Progenitor cell of endocrine pancreas (in vitro differentiated cells): ENCODE results near the gene IPMK. TPM values are rescaled to one million over a fixed set of nuclear protein-coding genes. Genes with fewer than 3 reads are reported as not detected.
"Not testable (repeated sequence)": the region's sequence is repeated elsewhere in the genome, so short reads cannot be mapped to it uniquely, and the experiment has no call there.

Source experiments
- DNase-seq: peaks from one replicate; pipeline ENCODE4 v3.0.0; 2021; ENCODE audit warnings: low spot score; ENCODE audit not compliant: unreplicated experiment
- H3K27ac Mint-ChIP-seq: 2 replicates; pipeline ENCODE4 v1.8.0; 2021; ENCODE audit warnings: mild to moderate bottlenecking, moderate library complexity, mixed read lengths
- H3K27me3 Mint-ChIP-seq: 2 replicates; pipeline ENCODE4 v1.8.0; 2021; ENCODE audit warnings: mixed read lengths
- H3K36me3 Mint-ChIP-seq: 2 replicates; pipeline ENCODE4 v1.8.0; 2022; ENCODE audit warnings: mixed read lengths; ENCODE audit not compliant: insufficient read depth
- H3K4me1 Mint-ChIP-seq: 2 replicates; pipeline ENCODE4 v1.8.0; 2021; ENCODE audit warnings: low read depth, mixed read lengths
- H3K4me3 Mint-ChIP-seq: 2 replicates; pipeline ENCODE4 v1.8.0; 2021; ENCODE audit warnings: low read depth, mild to moderate bottlenecking, moderate library complexity, mixed read lengths
- H3K9me3 Mint-ChIP-seq: 2 replicates; pipeline ENCODE4 v1.8.0; 2021; ENCODE audit warnings: low read depth, mixed read lengths
- total RNA-seq: library from RNA; stranded (reverse); gene quantifications from 2 replicates; pipeline ENCODE4 v1.2.1, GENCODE V29; 2021
- TF ChIP-seq, protein P1 (sequence below): fragments of 200-600 bp; sonication (generic); IDR thresholded peaks from one replicate; pipeline ENCODE4 v1.5.0; 2021; ENCODE audit warnings: antibody characterized with exemption, mild to moderate bottlenecking; ENCODE audit not compliant: unreplicated experiment

Gene IPMK
- total RNA-seq, 1 donor from 2014 or later, result 5.7 TPM

GRCh38 chr10:58158806-58159205 is 108.9 kb downstream of the IPMK start:
- H3K4me1 Mint-ChIP-seq, result no peaks in the 10 kb centered on the region
- no peaks in the 10 kb centered on the region for H3K36me3 Mint-ChIP-seq
- H3K27ac Mint-ChIP-seq, result no peak overlapping the region
- H3K9me3 Mint-ChIP-seq, result no peaks in the 10 kb centered on the region
- no peak overlapping the region for H3K4me3 Mint-ChIP-seq
- DNase-seq, result no peak
- TF ChIP-seq, protein P1, sequence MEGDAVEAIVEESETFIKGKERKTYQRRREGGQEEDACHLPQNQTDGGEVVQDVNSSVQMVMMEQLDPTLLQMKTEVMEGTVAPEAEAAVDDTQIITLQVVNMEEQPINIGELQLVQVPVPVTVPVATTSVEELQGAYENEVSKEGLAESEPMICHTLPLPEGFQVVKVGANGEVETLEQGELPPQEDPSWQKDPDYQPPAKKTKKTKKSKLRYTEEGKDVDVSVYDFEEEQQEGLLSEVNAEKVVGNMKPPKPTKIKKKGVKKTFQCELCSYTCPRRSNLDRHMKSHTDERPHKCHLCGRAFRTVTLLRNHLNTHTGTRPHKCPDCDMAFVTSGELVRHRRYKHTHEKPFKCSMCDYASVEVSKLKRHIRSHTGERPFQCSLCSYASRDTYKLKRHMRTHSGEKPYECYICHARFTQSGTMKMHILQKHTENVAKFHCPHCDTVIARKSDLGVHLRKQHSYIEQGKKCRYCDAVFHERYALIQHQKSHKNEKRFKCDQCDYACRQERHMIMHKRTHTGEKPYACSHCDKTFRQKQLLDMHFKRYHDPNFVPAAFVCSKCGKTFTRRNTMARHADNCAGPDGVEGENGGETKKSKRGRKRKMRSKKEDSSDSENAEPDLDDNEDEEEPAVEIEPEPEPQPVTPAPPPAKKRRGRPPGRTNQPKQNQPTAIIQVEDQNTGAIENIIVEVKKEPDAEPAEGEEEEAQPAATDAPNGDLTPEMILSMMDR, result no peak
- H3K27me3 Mint-ChIP-seq, result no peaks in the 10 kb centered on the region

- DNase-seq, result no peak
- Mint-ChIP-seq H3K4me1 (no peaks in the 10 kb centered on the region), H3K9me3 (no peaks in the 10 kb centered on the region), H3K27me3 (no peaks in the 10 kb centered on the region), H3K36me3 (no peaks in the 10 kb centered on the region), H3K27ac (no peak overlapping the region), H3K4me3 (no peak overlapping the region)
- TF ChIP-seq, protein P1, result no peak
Observed at GRCh38 chr10:58157076-58157766, 110.5 kb downstream of the IPMK start.

DNA sequence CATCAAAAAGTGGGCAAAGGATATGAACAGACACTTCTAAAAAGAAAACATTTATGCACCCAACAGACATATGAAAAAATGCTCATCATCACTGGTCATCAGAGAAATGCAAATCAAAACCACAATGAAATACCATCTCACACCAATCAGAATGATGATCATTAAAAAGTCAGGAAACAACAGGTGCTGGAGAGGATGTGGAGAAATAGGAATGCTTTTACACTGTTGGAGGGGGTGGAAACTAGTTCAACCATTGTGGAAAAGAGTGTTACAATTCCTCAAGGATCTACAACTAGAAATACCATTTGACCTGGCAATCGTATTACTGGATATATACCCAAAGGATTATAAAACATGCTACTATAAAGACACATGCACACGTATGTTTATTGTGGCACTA is 111.8 kb downstream of the IPMK start:
- not testable (repeated sequence) for H3K27me3 Mint-ChIP-seq, H3K36me3 Mint-ChIP-seq, H3K4me3 Mint-ChIP-seq, DNase-seq, H3K4me1 Mint-ChIP-seq, H3K9me3 Mint-ChIP-seq, H3K27ac Mint-ChIP-seq

DNA sequence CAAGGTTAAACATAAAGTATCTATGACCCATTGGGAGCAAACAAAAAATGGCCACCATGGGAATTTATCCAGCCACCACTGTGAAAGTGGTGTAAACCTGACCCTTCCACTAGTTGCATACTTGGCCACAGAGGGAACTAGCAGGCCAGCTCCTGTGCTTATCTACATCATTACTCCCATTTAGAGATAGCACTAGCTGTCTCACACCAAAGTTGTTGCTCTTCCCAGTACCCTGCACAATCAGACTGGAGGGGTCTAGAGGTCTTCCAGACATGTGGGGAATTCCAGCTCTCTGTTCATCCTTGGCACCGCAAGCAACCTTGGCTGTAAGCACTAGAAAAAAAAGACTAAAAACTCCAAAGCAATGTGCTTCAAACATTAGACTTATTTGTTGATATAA is 113.9 kb downstream of the IPMK start:
- no peaks in the 10 kb centered on the region for H3K36me3 Mint-ChIP-seq
- no peak for DNase-seq
- H3K27ac Mint-ChIP-seq, result no peak overlapping the region
- TF ChIP-seq, protein P1, result no peak
- H3K4me1 Mint-ChIP-seq, result no peaks in the 10 kb centered on the region
- no peaks in the 10 kb centered on the region for H3K27me3 Mint-ChIP-seq
- H3K4me3 Mint-ChIP-seq, result no peak overlapping the region
- H3K9me3 Mint-ChIP-seq, result no peaks in the 10 kb centered on the region

DNA sequence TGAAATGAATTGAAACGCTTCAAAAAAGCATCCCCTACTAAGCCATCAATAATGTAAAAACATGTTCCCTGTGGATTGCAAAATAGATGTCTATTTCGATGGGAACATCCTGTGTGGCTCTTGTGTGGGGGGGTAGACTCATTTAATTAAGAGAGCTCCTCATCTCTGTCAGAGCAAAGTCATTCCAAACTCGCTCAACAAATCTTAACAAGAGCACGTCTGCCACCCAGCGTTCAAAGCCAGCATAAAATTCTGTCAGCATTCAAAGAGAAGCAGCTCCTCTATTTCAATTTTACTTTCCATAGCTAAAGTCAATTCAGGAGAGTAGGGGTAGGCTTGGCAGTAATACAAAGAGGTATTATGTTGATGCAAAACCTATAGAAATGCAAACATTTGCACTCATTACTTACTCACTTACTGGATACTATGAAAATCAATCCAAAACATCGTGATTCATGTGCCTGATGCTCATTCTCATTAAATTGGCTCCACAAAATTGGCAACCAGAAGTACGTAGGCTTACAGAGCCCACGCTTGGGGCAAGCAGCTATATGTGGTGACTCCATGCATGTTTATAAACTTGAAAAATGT is 114.9 kb downstream of the IPMK start:
- Mint-ChIP-seq H3K27ac (no peak overlapping the region), H3K9me3 (no peaks in the 10 kb centered on the region), H3K36me3 (no peaks in the 10 kb centered on the region), H3K27me3 (no peaks in the 10 kb centered on the region), H3K4me3 (no peak overlapping the region), H3K4me1 (no peaks in the 10 kb centered on the region)
- TF ChIP-seq, protein P1, result peak; percentile 64
- no peak for DNase-seq

DNA sequence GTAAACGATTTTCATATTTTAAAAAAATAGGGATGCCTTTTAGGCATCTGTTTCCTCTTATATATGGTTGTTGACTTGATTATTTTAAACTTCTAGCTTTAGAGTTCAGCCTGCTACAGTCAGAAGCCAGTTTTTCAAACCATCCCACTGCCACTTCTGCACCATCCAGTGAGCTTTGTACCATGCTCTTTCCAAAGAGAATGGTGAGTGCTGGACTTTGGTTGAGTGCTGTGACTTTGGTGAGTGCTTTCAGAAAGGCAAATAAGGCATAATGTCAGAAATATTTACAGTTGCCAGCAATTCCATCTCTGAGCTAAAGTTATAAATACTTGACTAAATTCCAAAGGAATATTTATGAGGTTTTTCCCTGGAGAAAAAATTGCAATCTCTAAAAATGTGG is 117.4 kb downstream of the IPMK start:
- H3K4me1 Mint-ChIP-seq, result no peaks in the 10 kb centered on the region
- H3K4me3 Mint-ChIP-seq, result no peak overlapping the region
- no peak overlapping the region for H3K27ac Mint-ChIP-seq
- H3K36me3 Mint-ChIP-seq, result no peaks in the 10 kb centered on the region
- TF ChIP-seq, protein P1, result no peak
- DNase-seq, result no peak
- no peaks in the 10 kb centered on the region for H3K27me3 Mint-ChIP-seq
- H3K9me3 Mint-ChIP-seq, result no peaks in the 10 kb centered on the region
